Umbilical cord (tissue), 1 donor: Measurements from ENCODE around the gene TARBP2. TPM values are rescaled to one million over a fixed set of nuclear protein-coding genes. Genes with fewer than 3 reads are reported as not detected.

ENCODE experiments used
- total RNA-seq: library from RNA; depleted of rRNA; stranded (reverse); fragments of >200 nt; gene quantifications from one replicate; pipeline ENCODE4 v1.2.3, GENCODE V29; 2014; ENCODE audit warnings: low replicate concordance; ENCODE audit not compliant: insufficient read depth

The TARBP2 gene
- total RNA-seq, 1 donor from 2014 or later = 21.7 TPM

Other genes with a start within 250 kb of the TARBP2 start
- 8.4 TPM for gene ESPL1, start 233.0 kb upstream of the TARBP2 start, total RNA-seq
- gene PFDN5, start 205.7 kb upstream of the TARBP2 start, total RNA-seq = 454 TPM
- 17.8 TPM for gene MYG1, start 201.6 kb upstream of the TARBP2 start, total RNA-seq
- gene AAAS, start 179.7 kb upstream of the TARBP2 start, total RNA-seq = 38.3 TPM
- 0.24 TPM for gene SP7, start 164.9 kb upstream of the TARBP2 start, total RNA-seq
- 28.6 TPM for gene SP1, start 121.1 kb upstream of the TARBP2 start, total RNA-seq
- not detected for gene AMHR2, start 77.4 kb upstream of the TARBP2 start, total RNA-seq
- 26.0 TPM for gene PRR13, start 59.5 kb upstream of the TARBP2 start, total RNA-seq
- gene PCBP2, start 49.2 kb upstream of the TARBP2 start, total RNA-seq = 284 TPM
- 10.8 TPM for gene MAP3K12, start 1.8 kb upstream of the TARBP2 start, total RNA-seq
- gene NPFF, start 6.2 kb downstream of the TARBP2 start, total RNA-seq = not detected
- 15.4 TPM for gene ATF7, start 125.1 kb downstream of the TARBP2 start, total RNA-seq
- gene ATP5MC2, start 174.8 kb downstream of the TARBP2 start, total RNA-seq = 89.1 TPM
- 93.4 TPM for gene CALCOCO1, start 226.2 kb downstream of the TARBP2 start, total RNA-seq